H1 (cell line): ENCODE results near the gene PTPN2. TPM values are rescaled to one million over a fixed set of nuclear protein-coding genes. Genes with fewer than 3 reads are reported as not detected.
"Not testable (repeated sequence)": the region's sequence is repeated elsewhere in the genome, so short reads cannot be mapped to it uniquely, and the experiment has no call there.

ENCODE experiments used
- CTCF ChIA-PET: fragments of 300-600 bp; sonication (Branson Sonifier 250); formaldehyde crosslinking; loops from one replicate; lab custom pipeline; 2021; ENCODE audit not compliant: partially characterized antibody; lab: Charles Lee
- POLR2A ChIA-PET: fragments of 300-600 bp; sonication (Branson Sonifier 250); formaldehyde crosslinking; loops from one replicate; lab custom pipeline; 2021; ENCODE audit warnings: inconsistent platforms; ENCODE audit not compliant: partially characterized antibody; lab: Charles Lee
- DNase-seq, 2 experiments: peaks; one replicate each; pipeline versions ENCODE4 v3.0.0 to v3.0.0-alpha.2; 2010 to 2022; ENCODE audit warnings: low spot score in 2 of 2, low read depth in 1 of 2, mixed read lengths in 1 of 2
- FAIRE-seq: peaks from 2 replicates; lab custom pipeline; 2011; peaks lifted over from hg19 to GRCh38; lab: Jason Lieb, UNC
- H2AFZ ChIP-seq: 2 replicates; pipeline ENCODE4 v1.8.1; 2012; ENCODE audit warnings: low read length, inconsistent platforms
- H2AK5ac ChIP-seq: 2 replicates; pipeline ENCODE4 v1.6.1; 2013; ENCODE audit warnings: low read depth, low read length
- H2BK120ac ChIP-seq: replicated peaks from 2 replicates; pipeline ENCODE3; 2013; ENCODE audit warnings: low read depth, low read length, inconsistent platforms
- H2BK12ac ChIP-seq: 2 replicates; pipeline ENCODE4 v1.6.1; 2013; ENCODE audit warnings: low read depth, low read length
- H2BK15ac ChIP-seq: 2 replicates; pipeline ENCODE4 v1.6.1; 2013; ENCODE audit warnings: low read length
- H2BK20ac ChIP-seq: 2 replicates; pipeline ENCODE4 v1.6.1; 2013; ENCODE audit warnings: low read length
- H2BK5ac ChIP-seq: 2 replicates; pipeline ENCODE4 v1.6.1; 2013; ENCODE audit warnings: low read depth, low read length
- H3K14ac ChIP-seq: 2 replicates; pipeline ENCODE4 v1.6.1; 2013; ENCODE audit warnings: inconsistent platforms; ENCODE audit not compliant: insufficient read length
- H3K18ac ChIP-seq: 2 replicates; pipeline ENCODE4 v1.6.1; 2013; ENCODE audit warnings: low read length; ENCODE audit errors: extremely low read depth
- H3K23ac ChIP-seq: 2 replicates; pipeline ENCODE4 v1.6.1; 2013; ENCODE audit warnings: inconsistent platforms; ENCODE audit not compliant: insufficient read length
- H3K23me2 ChIP-seq: 2 replicates; pipeline ENCODE4 v1.6.1; 2013; ENCODE audit warnings: low read depth, low read length
- H3K27ac ChIP-seq: 2 replicates; pipeline ENCODE4 v1.6.1; 2011; ENCODE audit warnings: low read depth, low read length, inconsistent platforms
- H3K27me3 ChIP-seq, 4 experiments: replicated peaks in 1 of 4; 1 replicate in 1 of 4; 2 replicates in 3 of 4; pipeline versions ENCODE4 v1.6.1 to v1.8.1; 2011 to 2013; ENCODE audit warnings: low read length in 3 of 4, mild to moderate bottlenecking in 3 of 4, inconsistent platforms in 2 of 4, mixed read lengths in 2 of 4, moderate library complexity in 1 of 4; ENCODE audit not compliant: control insufficient read depth in 3 of 4, insufficient read depth in 3 of 4; ENCODE audit errors: extremely low read depth in 1 of 4
- H3K36me3 ChIP-seq, 4 experiments: 2 replicates each; pipeline versions ENCODE4 v1.6.1 to v1.8.1; 2011 to 2013; ENCODE audit warnings: mild to moderate bottlenecking in 4 of 4, low read length in 3 of 4, moderate library complexity in 2 of 4, control low read depth in 1 of 4, inconsistent platforms in 1 of 4; ENCODE audit not compliant: insufficient read depth in 4 of 4, control insufficient read depth in 2 of 4
- H3K4ac ChIP-seq: replicated peaks from 2 replicates; pipeline ENCODE3; 2013; ENCODE audit warnings: low read length, low read depth, mixed read lengths, inconsistent platforms; ENCODE audit not compliant: insufficient read length
- H3K4me1 ChIP-seq, 4 experiments: replicated peaks in 1 of 4; 1 replicate in 1 of 4; 2 replicates in 3 of 4; pipeline versions ENCODE4 v1.6.1 to v1.8.1; 2011 to 2013; ENCODE audit warnings: low read length in 3 of 4, inconsistent platforms in 2 of 4, mixed read lengths in 1 of 4; ENCODE audit not compliant: insufficient read depth in 4 of 4, control insufficient read depth in 3 of 4
- H3K4me2 ChIP-seq, 2 experiments: 2 replicates each; pipeline versions ENCODE4 v1.6.1 to v1.8.1; 2011 to 2013; ENCODE audit warnings: low read depth in 2 of 2, low read length in 2 of 2, control low read depth in 1 of 2, inconsistent platforms in 1 of 2, mild to moderate bottlenecking in 1 of 2; ENCODE audit not compliant: insufficient read depth in 1 of 2
- H3K4me3 ChIP-seq, 4 experiments: fragments of 200-600, 300-600 bp in 1 of 4; sonication (generic), shearing (Covaris generic), sonication (Bioruptor Twin) in 1 of 4; 2 replicates each; pipeline versions ENCODE4 v1.5.1 to v1.8.1; 2011 to 2016; ENCODE audit warnings: low read length in 4 of 4, low read depth in 3 of 4, control low read depth in 2 of 4, inconsistent platforms in 2 of 4, mild to moderate bottlenecking in 2 of 4, mixed read lengths in 1 of 4, moderate library complexity in 1 of 4; ENCODE audit not compliant: insufficient read depth in 2 of 4; ENCODE audit errors: extremely low read depth in 1 of 4
- H3K56ac ChIP-seq: replicated peaks from 2 replicates; pipeline ENCODE3; 2013; ENCODE audit warnings: low read depth, mild to moderate bottlenecking, mixed read lengths, low read length, inconsistent platforms; ENCODE audit not compliant: insufficient read length
- H3K79me1 ChIP-seq: 2 replicates; pipeline ENCODE4 v1.6.1; 2013; ENCODE audit warnings: low read depth, low read length, control low read depth
- H3K79me2 ChIP-seq, 2 experiments: 2 replicates each; pipeline versions ENCODE4 v1.6.1 to v1.8.1; 2012 to 2013; ENCODE audit warnings: low read length in 2 of 2, mild to moderate bottlenecking in 2 of 2, inconsistent platforms in 1 of 2; ENCODE audit not compliant: insufficient read depth in 2 of 2, control insufficient read depth in 1 of 2
- H3K9ac ChIP-seq, 4 experiments: replicated peaks in 1 of 4; 1 replicate in 1 of 4; 2 replicates in 3 of 4; pipeline versions ENCODE4 v1.6.1 to v1.8.1; 2011 to 2013; ENCODE audit warnings: low read depth in 3 of 4, low read length in 3 of 4, control low read depth in 2 of 4, mild to moderate bottlenecking in 2 of 4, moderate library complexity in 2 of 4, inconsistent platforms in 1 of 4; ENCODE audit errors: extremely low read depth in 1 of 4
- H3K9me3 ChIP-seq, 2 experiments: 2 replicates each; pipeline versions ENCODE4 v1.6.1 to v1.8.1; 2012 to 2013; ENCODE audit warnings: mild to moderate bottlenecking in 2 of 2, moderate library complexity in 2 of 2, control low read depth in 1 of 2, inconsistent platforms in 1 of 2, low read depth in 1 of 2, low read length in 1 of 2, mixed read lengths in 1 of 2; ENCODE audit not compliant: insufficient read depth in 2 of 2
- H4K20me1 ChIP-seq, 2 experiments: replicated peaks in 1 of 2; 2 replicates each; pipeline versions ENCODE3 to v1.8.1; 2011 to 2013; ENCODE audit warnings: inconsistent platforms in 2 of 2, low read length in 2 of 2, mild to moderate bottlenecking in 1 of 2; ENCODE audit not compliant: insufficient read depth in 2 of 2, control insufficient read depth in 1 of 2
- H4K5ac ChIP-seq: 2 replicates; pipeline ENCODE4 v1.6.1; 2013; ENCODE audit warnings: low read length, low read depth, mixed read lengths, inconsistent platforms; ENCODE audit not compliant: insufficient read length
- H4K8ac ChIP-seq: 2 replicates; pipeline ENCODE4 v1.8.0; 2013; ENCODE audit warnings: mild to moderate bottlenecking, moderate library complexity, low read length, inconsistent platforms; ENCODE audit not compliant: insufficient read depth; ENCODE audit errors: extremely low read depth
- H4K91ac ChIP-seq: replicated peaks from 2 replicates; pipeline ENCODE3; 2013; ENCODE audit warnings: low read length, mixed read lengths, inconsistent platforms; ENCODE audit not compliant: insufficient read length
- WGBS, 2 experiments: shearing (Covaris generic) in 1 of 2; methylation state at CpG; one replicate each; pipeline versions ENCODE4 v1.1.6 to v1.1.7; 2013 to 2015; ENCODE audit warnings: low lambda C conversion rate in 2 of 2, mixed read lengths in 2 of 2, inconsistent platforms in 1 of 2, low coverage in 1 of 2, missing lambda C conversion rate in 1 of 2; ENCODE audit not compliant: insufficient replicate concordance in 2 of 2, insufficient coverage in 1 of 2, insufficient read length in 1 of 2; ENCODE audit errors: extremely low coverage in 1 of 2, missing lambda C conversion rate in 1 of 2; 5-methylcytosine and 5-hydroxymethylcytosine counted together
- polyA plus RNA-seq, 7 experiments: library from polyadenylated mRNA; depleted of rRNA in 3 of 7; stranded (reverse) in 5 of 7; unstranded in 2 of 7; fragments of >200 nt in 5 of 7; fragments of 200-250 nt in 2 of 7; gene quantifications; 1 replicate in 5 of 7; 2 replicates in 1 of 7; 4 replicates in 1 of 7; pipeline versions ENCODE4 v1.2.1 to v1.2.3, GENCODE V29; 2011 to 2013; ENCODE audit warnings: missing spikeins in 2 of 7, mixed read lengths in 2 of 7
- total RNA-seq: library from RNA; stranded (reverse); fragmentation: NEBNext Ultra II Directional; extraction: Animal tissue kit (Norgen Biotek cat#: 25700); gene quantifications from 2 replicates; pipeline ENCODE4 v1.2.1, GENCODE V29; 2021

Gene PTPN2
- total and polyA plus RNA-seq, 2 of the 8 experiments (the other 6 are each of a cell fraction or from before 2014, with no cell fraction given) = 16.4 to 54.0 TPM

- H3K79me1 ChIP-seq, H3K9me3 ChIP-seq, H2BK120ac ChIP-seq, H3K18ac ChIP-seq, H2AK5ac ChIP-seq, H3K14ac ChIP-seq, H2BK12ac ChIP-seq, H3K27me3 ChIP-seq, H4K91ac ChIP-seq, H3K9ac ChIP-seq, H3K4ac ChIP-seq, H3K56ac ChIP-seq, DNase-seq, H3K36me3 ChIP-seq, CTCF ChIA-PET, H4K8ac ChIP-seq, H2BK20ac ChIP-seq, H4K20me1 ChIP-seq, H2BK15ac ChIP-seq, H4K5ac ChIP-seq, H3K4me1 ChIP-seq, H3K27ac ChIP-seq, H3K23ac ChIP-seq, H2BK5ac ChIP-seq, POLR2A ChIA-PET, H3K4me2 ChIP-seq, H3K4me3 ChIP-seq, H2AFZ ChIP-seq, FAIRE-seq, H3K23me2 ChIP-seq: not testable (repeated sequence)
- 100% methylated on average over 1 of the region's 2 CpGs; no CpG with 5 or more reads in 1 of the 2 experiments for WGBS, 2 experiments
- H3K79me2 ChIP-seq = peaks cover 21 to 71% of the 10 kb centered on the region in 2 experiments
Measured at GRCh38 chr18:12874992-12875391, 9.0 kb downstream of the PTPN2 start.

DNA sequence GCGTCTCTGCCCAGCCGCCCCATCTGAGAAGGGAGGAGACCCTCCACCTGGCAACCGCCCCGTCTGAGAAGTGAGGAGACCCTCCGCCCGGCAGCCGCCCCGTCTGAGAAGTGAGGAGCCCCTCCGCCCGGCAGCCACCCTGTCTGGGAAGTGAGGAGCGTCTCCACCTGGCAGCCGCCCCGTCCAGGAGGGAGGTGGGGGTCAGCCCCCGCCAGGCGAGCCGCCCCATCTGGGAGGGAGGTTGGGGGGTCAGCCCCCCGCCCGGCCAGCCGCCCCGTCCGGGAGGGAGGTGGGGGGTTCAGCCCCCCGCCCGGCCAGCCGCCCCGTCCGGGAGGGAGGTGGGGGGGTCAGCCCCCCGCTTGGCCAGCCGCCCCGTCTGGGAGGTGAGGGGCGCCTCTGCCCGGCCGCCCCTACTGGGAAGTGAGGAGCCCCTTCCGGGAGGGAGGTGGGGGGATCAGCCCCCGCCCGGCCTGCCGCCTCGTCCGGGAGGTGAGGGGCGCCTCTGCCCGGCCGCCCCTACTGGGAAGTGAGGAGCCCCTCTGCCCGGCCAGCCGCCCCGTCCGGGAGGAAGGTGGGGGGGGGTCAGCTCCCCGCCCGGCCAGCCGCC, 10.0 kb downstream of the PTPN2 start:
- H2AK5ac ChIP-seq, DNase-seq, H3K56ac ChIP-seq, H2BK15ac ChIP-seq, H3K4ac ChIP-seq, H3K4me3 ChIP-seq, H3K27me3 ChIP-seq, H2AFZ ChIP-seq, H3K27ac ChIP-seq, H4K91ac ChIP-seq, H3K23me2 ChIP-seq, H2BK5ac ChIP-seq, H3K36me3 ChIP-seq, H3K4me2 ChIP-seq, H3K9ac ChIP-seq, H3K14ac ChIP-seq, H3K18ac ChIP-seq, H3K23ac ChIP-seq, CTCF ChIA-PET, H4K20me1 ChIP-seq, H3K79me1 ChIP-seq, H2BK20ac ChIP-seq, H2BK120ac ChIP-seq, H3K4me1 ChIP-seq, H2BK12ac ChIP-seq, H3K9me3 ChIP-seq, FAIRE-seq, H4K8ac ChIP-seq, H4K5ac ChIP-seq, POLR2A ChIA-PET: not testable (repeated sequence)
- H3K79me2 ChIP-seq = peaks cover 14 to 69% of the 10 kb centered on the region in 2 experiments
- 80% methylated on average over 2 of the region's 48 CpGs; no CpG with 5 or more reads in 1 of the 2 experiments for WGBS, 2 experiments
